ELF-1 (cell line): Measurements from ENCODE around the gene IGFLR1.
"Not testable (repeated sequence)": the region's sequence is repeated elsewhere in the genome, so short reads cannot be mapped to it uniquely, and the experiment has no call there.

Experiments
- DNase-seq: peaks from one replicate; pipeline ENCODE4 v3.0.0-alpha.2; 2016; ENCODE audit warnings: low read depth, low spot score

The IGFLR1 gene

GRCh38 chr19:35712567-35713505, 29.4 kb downstream of the IGFLR1 start:
- DNase-seq, result no peak

DNA sequence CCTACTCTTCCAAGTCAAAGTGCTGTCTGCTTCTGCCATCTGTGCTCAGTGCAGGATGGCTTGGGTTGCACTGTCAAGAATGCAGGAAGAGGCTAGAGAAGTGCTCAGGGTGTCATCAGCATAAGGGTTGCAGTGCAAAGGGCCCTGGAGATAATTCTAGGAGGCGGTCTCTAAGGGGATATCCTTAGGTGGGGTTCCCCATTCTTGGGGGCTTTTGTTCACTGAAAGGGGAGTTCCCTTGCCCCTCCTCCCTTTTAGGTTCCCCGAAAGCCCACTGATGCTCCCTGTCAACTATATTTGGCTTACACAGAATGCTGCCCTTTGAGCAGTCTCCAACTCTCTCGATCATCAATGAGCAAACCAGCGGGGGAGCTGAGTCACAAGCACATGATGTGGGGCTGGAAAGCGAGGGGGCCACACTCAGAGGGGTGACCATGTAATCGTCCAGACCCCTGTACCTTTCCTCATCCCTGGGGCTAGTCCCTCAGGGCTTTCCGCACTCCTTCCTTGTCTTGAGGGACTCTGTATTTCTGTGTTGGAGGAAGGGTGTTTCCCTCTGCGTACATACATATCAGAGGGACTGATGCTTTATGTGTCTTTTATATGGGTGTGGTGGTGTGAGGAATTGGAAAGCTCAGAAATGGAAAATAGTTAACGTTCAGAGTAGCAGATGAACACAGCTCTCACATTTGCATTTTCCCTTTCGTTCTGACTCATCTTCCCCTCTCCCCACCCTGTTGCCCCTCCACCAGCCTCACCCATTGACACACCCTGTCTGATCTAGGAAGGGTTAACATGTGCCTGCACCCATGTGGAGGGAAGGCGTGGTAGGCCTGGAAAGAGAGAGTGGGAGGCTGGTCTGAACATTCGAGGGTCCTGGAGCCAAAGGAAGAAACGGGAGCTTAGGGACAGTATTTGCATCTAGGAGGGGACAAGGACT, 31.2 kb downstream of the IGFLR1 start:
- no peak for DNase-seq

DNA sequence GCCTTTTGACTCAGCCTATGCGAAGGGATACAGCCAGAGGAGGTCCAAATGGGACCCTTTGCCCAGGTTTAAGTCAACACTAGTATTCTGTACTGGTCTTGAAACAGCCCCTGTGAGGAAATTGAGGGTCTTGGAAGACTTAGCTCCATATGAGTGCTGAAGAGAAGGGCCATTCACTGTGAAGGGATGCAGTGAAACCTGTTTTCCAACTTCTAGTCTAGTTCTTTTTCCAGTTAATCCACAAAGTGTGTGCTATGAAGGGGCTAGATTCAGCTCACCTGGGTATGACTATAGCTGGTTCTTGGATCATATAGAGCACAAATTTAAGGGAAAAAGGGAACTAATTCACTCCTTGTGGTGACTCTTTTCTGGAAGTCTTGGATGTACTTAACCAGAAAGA, 33.9 kb downstream of the IGFLR1 start:
- DNase-seq, result no peak

GRCh38 chr19:35704218-35704617, 38.0 kb downstream of the IGFLR1 start, which contains the start of gene ZBTB32:
Gene ZBTB32 (plus strand): TSS chr19:35704558. CDS start chr19:35714627, 10,069 bp downstream.
- peak; percentile 93 for DNase-seq

DNA sequence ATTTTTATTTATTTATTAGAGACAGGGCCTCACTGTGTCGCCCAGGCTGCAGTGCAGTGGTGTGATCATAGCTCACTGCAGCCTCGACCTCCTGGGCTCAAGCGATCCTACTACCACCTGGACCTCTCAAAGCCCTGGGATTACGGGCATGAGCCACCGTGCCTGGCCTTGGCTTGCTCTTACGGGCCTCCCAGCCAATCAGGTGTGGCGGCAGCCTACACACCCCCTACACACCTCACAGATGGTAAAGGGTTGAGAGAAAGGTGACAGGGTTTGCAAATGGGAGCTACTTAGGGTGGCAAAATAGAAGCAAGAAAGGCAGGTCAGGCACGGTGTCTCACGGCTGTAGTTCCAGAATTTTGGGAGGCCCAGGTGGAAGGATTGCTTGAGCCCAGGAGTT, 38.9 kb downstream of the IGFLR1 start:
- no peak for DNase-seq

DNA sequence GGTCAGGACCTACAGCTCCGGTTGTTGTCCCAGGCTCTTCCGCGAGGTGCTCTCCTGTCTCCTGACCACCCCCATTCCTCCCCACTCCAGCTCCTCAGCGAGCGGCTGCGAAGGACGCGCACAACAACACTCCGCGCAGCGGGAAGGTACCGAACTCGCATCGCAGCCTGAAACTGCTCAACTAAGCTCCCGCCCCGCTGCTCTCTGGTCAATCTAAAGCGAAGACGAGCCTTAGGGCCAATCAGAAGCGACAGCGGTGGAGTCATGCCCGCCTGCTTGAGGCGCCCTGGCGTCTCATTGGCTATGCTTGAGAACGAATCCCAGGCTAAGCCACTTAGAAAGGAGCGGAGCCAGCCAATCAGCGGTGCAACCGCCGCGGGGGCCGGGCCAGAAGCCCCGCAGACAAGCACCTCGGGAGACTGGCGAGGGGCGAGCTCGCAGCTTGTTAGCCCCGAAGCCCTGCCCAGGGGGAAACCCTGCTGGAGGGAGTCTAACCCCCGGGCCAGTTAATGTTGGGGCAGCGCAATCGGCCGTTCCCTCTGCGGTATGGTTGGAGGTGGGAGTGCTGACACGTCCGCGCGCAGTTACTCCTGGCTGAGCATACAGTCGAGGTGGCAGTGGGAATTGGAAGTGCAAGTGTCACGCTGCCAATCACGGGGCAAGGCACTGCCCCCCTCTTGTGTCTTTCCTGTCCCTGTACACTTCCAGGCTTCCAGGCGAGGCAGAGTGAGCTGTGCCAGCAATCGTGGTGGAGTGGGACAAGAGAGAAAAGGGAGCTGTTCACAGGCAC, 39.8 kb downstream of the IGFLR1 start:
- peak; percentile 98 for DNase-seq

GRCh38 chr19:35696835-35697234, 45.4 kb downstream of the IGFLR1 start:
- DNase-seq, result no peak

GRCh38 chr19:35695895-35696422, 46.3 kb downstream of the IGFLR1 start:
- no peak for DNase-seq

DNA sequence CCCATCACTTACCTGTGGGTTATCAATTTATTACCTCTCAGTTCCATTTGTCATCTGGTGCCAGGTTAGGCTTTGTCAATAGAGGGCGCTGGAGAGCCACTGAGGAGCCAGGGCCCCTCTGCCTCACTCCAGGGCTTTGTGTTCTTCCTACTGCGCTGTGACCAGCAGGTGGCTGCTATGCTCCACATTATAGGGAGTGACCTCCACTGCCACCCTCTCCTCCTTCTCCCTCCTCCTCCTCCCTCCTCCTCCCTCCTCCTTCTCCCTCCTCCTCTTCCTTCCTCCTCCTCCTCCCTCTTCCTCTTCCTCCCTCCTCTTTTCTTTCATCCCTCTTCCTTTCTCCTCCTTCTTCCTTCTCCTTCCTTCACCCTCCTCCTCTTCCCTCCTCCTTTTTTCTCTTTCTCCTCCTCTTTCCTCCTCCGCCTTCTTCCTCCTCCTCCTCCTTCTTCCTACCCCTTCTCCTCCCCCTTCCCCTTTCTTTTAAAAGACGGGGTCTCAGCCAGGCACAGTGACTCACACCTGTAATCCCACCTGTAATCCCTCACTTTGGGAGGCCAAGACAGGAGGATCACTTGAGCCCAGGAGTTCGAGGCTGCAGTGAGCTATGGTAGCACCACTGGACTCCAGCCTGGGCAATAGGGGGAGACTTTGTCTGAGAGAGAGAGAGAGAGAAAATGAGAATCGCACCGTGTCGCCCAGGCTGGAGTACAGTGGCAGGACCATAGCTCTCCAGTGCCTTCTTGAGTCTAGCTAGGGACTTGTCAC, 48.2 kb downstream of the IGFLR1 start:
- DNase-seq, result peak; percentile 91

- no peak for DNase-seq
Observed at GRCh38 chr19:35693422-35693821, 48.8 kb downstream of the IGFLR1 start.

- DNase-seq, result no peak
Observed at GRCh38 chr19:35692010-35692409, 50.2 kb downstream of the IGFLR1 start.

GRCh38 chr19:35691106-35691505, 51.1 kb downstream of the IGFLR1 start:
- not testable (repeated sequence) for DNase-seq

DNA sequence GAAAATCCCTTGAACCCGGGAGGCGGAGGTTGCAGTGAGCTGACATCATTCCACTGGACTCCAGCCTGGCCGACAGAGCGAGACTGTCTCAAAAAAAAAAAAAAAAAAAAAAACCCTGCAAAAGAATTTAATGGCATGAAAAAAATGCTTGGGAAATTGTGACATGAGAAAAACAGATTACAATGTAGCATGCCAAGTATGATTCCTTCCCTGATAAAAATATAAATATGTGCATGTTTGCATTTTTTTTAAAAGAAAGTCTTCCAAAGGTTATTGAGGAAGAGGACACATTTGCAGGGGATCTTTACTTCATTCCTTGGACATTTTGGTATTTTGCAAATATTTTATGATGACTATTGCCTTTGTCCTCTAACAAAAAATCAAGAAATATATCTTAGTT, 52.4 kb downstream of the IGFLR1 start:
- DNase-seq, result no peak
